WTC11 (cell line): Measurements from ENCODE around the gene CD59. TPM values are rescaled to one million over a fixed set of nuclear protein-coding genes. Genes with fewer than 3 reads are reported as not detected.

Source experiments
- ATAC-seq: fragments of 200-7000 bp; cut with Tn5 transposase; 2 replicates; pipeline ENCODE4 v1.10.0; 2021; ENCODE audit warnings: mild to moderate bottlenecking, moderate library complexity
- CTCF ChIA-PET: fragments of 300-600 bp; sonication (Branson Sonifier 250); formaldehyde crosslinking; loops from one replicate; lab custom pipeline; 2021; ENCODE audit warnings: antibody characterized with exemption; lab: Charles Lee
- POLR2A ChIA-PET: fragments of 350-600 bp; sonication (Branson Sonifier 250); formaldehyde crosslinking; loops from one replicate; lab custom pipeline; 2021; ENCODE audit warnings: antibody characterized with exemption; lab: Charles Lee
- DNase-seq: peaks from one replicate; pipeline ENCODE4 v3.0.0; 2021; ENCODE audit warnings: low spot score
- H3K27ac Mint-ChIP-seq: 2 replicates; pipeline ENCODE4 v1.8.0; 2021; ENCODE audit warnings: mixed read lengths
- H3K27me3 Mint-ChIP-seq: 2 replicates; pipeline ENCODE4 v1.8.0; 2021; ENCODE audit warnings: low read depth, mild to moderate bottlenecking, moderate library complexity, mixed read lengths
- H3K36me3 Mint-ChIP-seq: 2 replicates; pipeline ENCODE4 v1.8.0; 2021; ENCODE audit warnings: mixed read lengths
- H3K4me1 Mint-ChIP-seq: 2 replicates; pipeline ENCODE4 v1.8.0; 2022; ENCODE audit warnings: mixed read lengths
- H3K4me3 Mint-ChIP-seq: 2 replicates; pipeline ENCODE4 v1.8.0; 2021; ENCODE audit warnings: mild to moderate bottlenecking, moderate library complexity, mixed read lengths
- H3K9me3 Mint-ChIP-seq: 2 replicates; pipeline ENCODE4 v1.8.0; 2021; ENCODE audit warnings: mixed read lengths
- ATF2 ChIP-seq: sonication (generic); formaldehyde crosslinking; IDR thresholded peaks from 2 replicates; pipeline ENCODE4 v1.8.1; 2022; ENCODE audit warnings: low read depth, missing genetic modification reagents, borderline replicate concordance
- EMX1 ChIP-seq: fragments of 250-450 bp; sonication (Bioruptor Pico); IDR thresholded peaks from 2 replicates; pipeline ENCODE4 v1.8.0; 2021; ENCODE audit warnings: mild to moderate bottlenecking
- ERG ChIP-seq: fragments of 250-450 bp; sonication (Bioruptor Pico); IDR thresholded peaks from 2 replicates; pipeline ENCODE4 v1.8.0; 2021; ENCODE audit warnings: mild to moderate bottlenecking
- ESRRA ChIP-seq: sonication (generic); formaldehyde crosslinking; IDR thresholded peaks from 2 replicates; pipeline ENCODE4 v1.8.1; 2022; ENCODE audit warnings: mild to moderate bottlenecking, missing genetic modification reagents, borderline replicate concordance
- FOXK1 ChIP-seq: sonication (generic); formaldehyde crosslinking; IDR thresholded peaks from 2 replicates; pipeline ENCODE4 v1.8.0; 2022; ENCODE audit warnings: mild to moderate bottlenecking, moderate library complexity, missing genetic modification reagents
- FOXP4 ChIP-seq: sonication (generic); formaldehyde crosslinking; IDR thresholded peaks from 2 replicates; pipeline ENCODE4 v1.8.0; 2022; ENCODE audit warnings: mild to moderate bottlenecking, missing genetic modification reagents
- HMGXB4 ChIP-seq: sonication (generic); formaldehyde crosslinking; IDR thresholded peaks from 2 replicates; pipeline ENCODE4 v1.8.1; 2023; ENCODE audit warnings: mild to moderate bottlenecking, moderate library complexity, missing genetic modification reagents
- JAZF1 ChIP-seq: fragments of 250-450 bp; sonication (Bioruptor Pico); IDR thresholded peaks from 2 replicates; pipeline ENCODE4 v1.9.0; 2021; ENCODE audit warnings: moderate library complexity, mild to moderate bottlenecking, inconsistent platforms
- NFATC4 ChIP-seq: fragments of 250-450 bp; sonication (Bioruptor Pico); IDR thresholded peaks from 2 replicates; pipeline ENCODE4 v1.9.0; 2021; ENCODE audit warnings: mild to moderate bottlenecking
- OVOL2 ChIP-seq: fragments of 250-450 bp; sonication (Bioruptor Pico); IDR thresholded peaks from 2 replicates; pipeline ENCODE4 v1.9.0; 2021; ENCODE audit warnings: mild to moderate bottlenecking, borderline replicate concordance
- SMAD4 ChIP-seq: sonication (generic); formaldehyde crosslinking; IDR thresholded peaks from 2 replicates; pipeline ENCODE4 v1.8.0; 2022; ENCODE audit warnings: mild to moderate bottlenecking, missing genetic modification reagents
- TEAD1 ChIP-seq: sonication (generic); formaldehyde crosslinking; IDR thresholded peaks from 2 replicates; pipeline ENCODE4 v1.8.0; 2022; ENCODE audit warnings: mild to moderate bottlenecking, missing genetic modification reagents
- TEAD4 ChIP-seq: sonication (generic); formaldehyde crosslinking; IDR thresholded peaks from 2 replicates; pipeline ENCODE4 v1.8.0; 2022; ENCODE audit warnings: mild to moderate bottlenecking, missing genetic modification reagents
- ZNF219 ChIP-seq: sonication (generic); formaldehyde crosslinking; IDR thresholded peaks from 2 replicates; pipeline ENCODE4 v1.8.0; 2023; ENCODE audit warnings: missing genetic modification reagents, mild to moderate bottlenecking, borderline replicate concordance
- ZNF281 ChIP-seq: sonication (generic); formaldehyde crosslinking; IDR thresholded peaks from 2 replicates; pipeline ENCODE4 v1.8.0; 2023; ENCODE audit warnings: mild to moderate bottlenecking, missing genetic modification reagents
- ZNF423 ChIP-seq: fragments of 250-450 bp; sonication (Bioruptor Pico); IDR thresholded peaks from 2 replicates; pipeline ENCODE4 v2.1.2; 2022; ENCODE audit warnings: mild to moderate bottlenecking, moderate library complexity
- total RNA-seq: library from RNA; stranded (reverse); gene quantifications from 3 replicates; pipeline ENCODE4 v1.2.3, GENCODE V29; 2021
- TF ChIP-seq, protein P1 (sequence below): sonication (generic); formaldehyde crosslinking; IDR thresholded peaks from 2 replicates; pipeline ENCODE4 v1.8.1; 2022; ENCODE audit warnings: mild to moderate bottlenecking, missing genetic modification reagents, moderate library complexity, borderline replicate concordance
- TF ChIP-seq, protein P2 (sequence below): fragments of 200-600 bp; IDR thresholded peaks from 2 replicates; pipeline ENCODE4 v1.8.0; 2022; ENCODE audit warnings: antibody characterized with exemption

CD59 gene
- total RNA-seq, 1 experiment from 2014 or later: 65.8 TPM

DNA sequence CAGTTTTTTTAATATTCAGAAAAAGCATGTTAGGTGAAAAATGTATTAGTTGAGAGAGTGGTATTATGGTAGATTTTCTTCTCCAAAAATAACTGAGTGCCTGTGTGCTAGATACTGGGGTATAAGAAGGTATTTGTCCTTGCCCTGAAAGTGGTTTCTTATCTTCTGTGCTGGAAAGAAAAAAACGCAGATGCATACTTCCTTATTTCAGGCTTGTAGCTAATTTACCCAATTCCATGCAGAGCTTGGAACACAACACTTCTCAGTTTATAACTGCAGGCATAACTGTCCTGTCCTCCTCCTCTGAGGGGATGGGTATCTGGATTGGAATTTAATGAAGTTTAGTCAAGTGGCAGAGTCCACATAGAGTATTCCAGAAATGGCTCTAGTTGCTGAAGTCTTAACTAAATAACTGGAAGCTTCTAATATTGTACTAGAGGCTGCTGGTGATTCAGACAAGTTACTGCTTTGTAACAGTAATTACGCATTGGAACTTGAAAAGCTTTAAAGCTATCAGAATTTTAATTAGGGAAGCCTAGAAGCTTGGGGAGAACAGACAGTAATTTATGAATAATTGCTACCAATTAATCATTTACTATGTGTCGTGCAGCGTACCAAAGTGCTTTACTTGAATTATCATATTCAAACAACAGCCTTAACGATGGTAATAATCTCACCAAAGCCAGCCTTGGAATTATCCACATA, 22.9 kb downstream of the CD59 start (continued):
- TF ChIP-seq EMX1: no peak
- no peak for TF ChIP-seq ATF2 (CRISPR knock-in tag)
- no peak for TF ChIP-seq SMAD4

DNA sequence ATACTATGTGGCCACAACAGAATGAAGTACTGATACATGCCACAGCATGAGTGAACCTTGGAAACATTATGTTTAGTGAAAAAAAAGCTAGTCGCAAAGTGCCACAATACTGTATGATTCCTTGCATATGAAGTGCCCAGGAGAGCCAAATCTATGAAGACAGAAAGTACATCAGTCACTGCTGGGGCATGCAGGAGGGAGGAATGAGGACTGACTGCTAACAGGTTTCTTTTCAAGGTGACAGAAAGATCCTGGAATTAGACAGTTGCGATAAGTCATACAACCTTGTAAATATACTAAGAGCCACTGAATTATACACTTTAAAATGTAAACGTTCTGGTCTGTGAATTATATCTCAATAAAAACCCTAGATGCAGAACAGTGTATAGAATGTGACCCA, 23.8 kb downstream of the CD59 start:
- Mint-ChIP-seq H3K36me3 (peaks cover 16% of the 10 kb centered on the region), H3K27me3 (no peaks in the 10 kb centered on the region), H3K4me3 (no peak overlapping the region), H3K9me3 (no peaks in the 10 kb centered on the region), H3K4me1 (no peaks in the 10 kb centered on the region), H3K27ac (no peak overlapping the region)
- no peak for TF ChIP-seq ZNF281 (CRISPR knock-in tag)
- no peak for TF ChIP-seq ZNF423 (CRISPR knock-in tag)
- no peak for TF ChIP-seq ZNF219 (CRISPR knock-in tag)
- no peak for TF ChIP-seq NFATC4 (CRISPR knock-in tag)
- TF ChIP-seq OVOL2 (CRISPR knock-in tag): no peak
- DNase-seq (no peak), ATAC-seq (no peak)
- ChIA-PET POLR2A (no interaction called here), CTCF (no interaction called here)

DNA sequence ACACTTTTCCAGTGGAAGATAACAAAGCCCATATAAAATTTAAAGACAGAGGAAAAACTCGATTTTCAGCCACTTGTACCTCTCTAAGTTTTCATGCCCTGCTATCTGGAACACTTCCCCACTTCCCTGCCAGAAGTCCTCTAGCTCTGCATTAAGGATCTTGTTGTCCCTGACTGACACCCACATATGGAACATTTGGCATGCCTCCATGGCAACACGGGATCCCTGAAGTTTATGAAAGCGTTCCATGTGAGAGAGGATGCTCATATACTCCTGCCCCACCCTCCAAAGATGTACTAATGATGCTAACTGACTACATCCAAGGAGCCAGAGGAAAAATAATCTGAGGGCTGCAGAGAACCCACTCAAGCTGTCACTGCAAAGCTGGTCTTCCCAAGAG, 26.8 kb downstream of the CD59 start:
- ChIA-PET CTCF (interaction anchor here (0.7 kb wide), 1 partner anchor 9 kb away, joined by 3 read pairs; the partner anchor contains the start of gene C11orf91), POLR2A (no interaction called here)
- no peak overlapping the region for H3K4me3 Mint-ChIP-seq
- H3K27ac Mint-ChIP-seq: no peak overlapping the region
- H3K36me3 Mint-ChIP-seq: peaks cover 12% of the 10 kb centered on the region
- DNase-seq: no peak
- H3K9me3 Mint-ChIP-seq: no peaks in the 10 kb centered on the region
- no peak for ATAC-seq
- no peaks in the 10 kb centered on the region for H3K27me3 Mint-ChIP-seq
- H3K4me1 Mint-ChIP-seq: peaks cover 5% of the 10 kb centered on the region; the same call in 1 of the 2 replicates
- TF ChIP-seq ZNF219 (CRISPR knock-in tag): no peak
- no peak for TF ChIP-seq JAZF1 (CRISPR knock-in tag)
- no peak for TF ChIP-seq ERG (CRISPR knock-in tag)
- TF ChIP-seq FOXK1 (CRISPR knock-in tag): no peak
- TF ChIP-seq, protein P1, sequence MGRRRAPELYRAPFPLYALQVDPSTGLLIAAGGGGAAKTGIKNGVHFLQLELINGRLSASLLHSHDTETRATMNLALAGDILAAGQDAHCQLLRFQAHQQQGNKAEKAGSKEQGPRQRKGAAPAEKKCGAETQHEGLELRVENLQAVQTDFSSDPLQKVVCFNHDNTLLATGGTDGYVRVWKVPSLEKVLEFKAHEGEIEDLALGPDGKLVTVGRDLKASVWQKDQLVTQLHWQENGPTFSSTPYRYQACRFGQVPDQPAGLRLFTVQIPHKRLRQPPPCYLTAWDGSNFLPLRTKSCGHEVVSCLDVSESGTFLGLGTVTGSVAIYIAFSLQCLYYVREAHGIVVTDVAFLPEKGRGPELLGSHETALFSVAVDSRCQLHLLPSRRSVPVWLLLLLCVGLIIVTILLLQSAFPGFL (CRISPR knock-in tag): no peak
- no peak for TF ChIP-seq HMGXB4 (CRISPR knock-in tag)
- TF ChIP-seq TEAD1 (CRISPR knock-in tag): no peak
- TF ChIP-seq, protein P2, sequence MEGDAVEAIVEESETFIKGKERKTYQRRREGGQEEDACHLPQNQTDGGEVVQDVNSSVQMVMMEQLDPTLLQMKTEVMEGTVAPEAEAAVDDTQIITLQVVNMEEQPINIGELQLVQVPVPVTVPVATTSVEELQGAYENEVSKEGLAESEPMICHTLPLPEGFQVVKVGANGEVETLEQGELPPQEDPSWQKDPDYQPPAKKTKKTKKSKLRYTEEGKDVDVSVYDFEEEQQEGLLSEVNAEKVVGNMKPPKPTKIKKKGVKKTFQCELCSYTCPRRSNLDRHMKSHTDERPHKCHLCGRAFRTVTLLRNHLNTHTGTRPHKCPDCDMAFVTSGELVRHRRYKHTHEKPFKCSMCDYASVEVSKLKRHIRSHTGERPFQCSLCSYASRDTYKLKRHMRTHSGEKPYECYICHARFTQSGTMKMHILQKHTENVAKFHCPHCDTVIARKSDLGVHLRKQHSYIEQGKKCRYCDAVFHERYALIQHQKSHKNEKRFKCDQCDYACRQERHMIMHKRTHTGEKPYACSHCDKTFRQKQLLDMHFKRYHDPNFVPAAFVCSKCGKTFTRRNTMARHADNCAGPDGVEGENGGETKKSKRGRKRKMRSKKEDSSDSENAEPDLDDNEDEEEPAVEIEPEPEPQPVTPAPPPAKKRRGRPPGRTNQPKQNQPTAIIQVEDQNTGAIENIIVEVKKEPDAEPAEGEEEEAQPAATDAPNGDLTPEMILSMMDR: no peak
- TF ChIP-seq TEAD4 (CRISPR knock-in tag): no peak
- no peak for TF ChIP-seq ESRRA
- TF ChIP-seq ZNF423 (CRISPR knock-in tag): no peak
- TF ChIP-seq FOXP4 (CRISPR knock-in tag): no peak
